Brain microvascular endothelial cell (primary cell): Measurements from ENCODE around the gene WDR45.

Experiments used
- DNase-seq: peaks from one replicate; pipeline ENCODE4 v3.0.0-alpha.2; 2020
- H3K27ac ChIP-seq: fragments of 250-450 bp; sonication (Bioruptor Pico); 2 replicates; pipeline ENCODE4 v1.5.1; 2020; ENCODE audit warnings: mild to moderate bottlenecking, moderate library complexity
- H3K27me3 ChIP-seq: fragments of 250-450 bp; sonication (Bioruptor Pico); replicated peaks from 2 replicates; pipeline ENCODE4 v1.5.1; 2020; ENCODE audit warnings: mild to moderate bottlenecking
- H3K36me3 ChIP-seq: fragments of 250-450 bp; sonication (Bioruptor Pico); replicated peaks from 2 replicates; pipeline ENCODE4 v1.5.1; 2020; ENCODE audit warnings: mild to moderate bottlenecking
- H3K4me3 ChIP-seq: 2 replicates; pipeline ENCODE4 v1.5.1; 2011; ENCODE audit warnings: low read depth, mild to moderate bottlenecking, control low read depth, low read length, moderate library complexity
- in situ Hi-C: cut with HindIII; loops from 2 replicates; pipeline ENCODE4 v1.10.0; 2017; ENCODE audit warnings: low sequenced_read_pairs, low pct_ligation_motif_present
- TF ChIP-seq, protein P1 (sequence below): IDR thresholded peaks from 2 replicates; pipeline ENCODE4 v1.5.1; 2011; ENCODE audit warnings: low read depth, mild to moderate bottlenecking, moderate library complexity, low read length, control low read depth, inconsistent platforms; ENCODE audit errors: missing control alignments

The WDR45 gene

GRCh38 chrX:49116716-49117115 lies 37.0 kb upstream of the WDR45 start:
- no peak overlapping the region for H3K27ac ChIP-seq
- TF ChIP-seq, protein P1, sequence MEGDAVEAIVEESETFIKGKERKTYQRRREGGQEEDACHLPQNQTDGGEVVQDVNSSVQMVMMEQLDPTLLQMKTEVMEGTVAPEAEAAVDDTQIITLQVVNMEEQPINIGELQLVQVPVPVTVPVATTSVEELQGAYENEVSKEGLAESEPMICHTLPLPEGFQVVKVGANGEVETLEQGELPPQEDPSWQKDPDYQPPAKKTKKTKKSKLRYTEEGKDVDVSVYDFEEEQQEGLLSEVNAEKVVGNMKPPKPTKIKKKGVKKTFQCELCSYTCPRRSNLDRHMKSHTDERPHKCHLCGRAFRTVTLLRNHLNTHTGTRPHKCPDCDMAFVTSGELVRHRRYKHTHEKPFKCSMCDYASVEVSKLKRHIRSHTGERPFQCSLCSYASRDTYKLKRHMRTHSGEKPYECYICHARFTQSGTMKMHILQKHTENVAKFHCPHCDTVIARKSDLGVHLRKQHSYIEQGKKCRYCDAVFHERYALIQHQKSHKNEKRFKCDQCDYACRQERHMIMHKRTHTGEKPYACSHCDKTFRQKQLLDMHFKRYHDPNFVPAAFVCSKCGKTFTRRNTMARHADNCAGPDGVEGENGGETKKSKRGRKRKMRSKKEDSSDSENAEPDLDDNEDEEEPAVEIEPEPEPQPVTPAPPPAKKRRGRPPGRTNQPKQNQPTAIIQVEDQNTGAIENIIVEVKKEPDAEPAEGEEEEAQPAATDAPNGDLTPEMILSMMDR = no peak
- no peak for DNase-seq
- in situ Hi-C loops = no loop called here
- H3K36me3 ChIP-seq = no peaks in the 10 kb centered on the region
- no peak overlapping the region for H3K4me3 ChIP-seq
- H3K27me3 ChIP-seq = no peaks in the 10 kb centered on the region

- Histone ChIP-seq H3K36me3 (no peaks in the 10 kb centered on the region), H3K27ac (no peak overlapping the region), H3K4me3 (no peak overlapping the region), H3K27me3 (no peaks in the 10 kb centered on the region)
- DNase-seq = no peak
- TF ChIP-seq, protein P1 = no peak
- in situ Hi-C loops = no loop called here
Observed at GRCh38 chrX:49116076-49116475, 36.4 kb upstream of the WDR45 start.

GRCh38 chrX:49111791-49112190 lies 32.1 kb upstream of the WDR45 start:
- Histone ChIP-seq H3K4me3 (no peak overlapping the region), H3K36me3 (no peaks in the 10 kb centered on the region), H3K27ac (no peak overlapping the region), H3K27me3 (no peaks in the 10 kb centered on the region)
- in situ Hi-C loops = no loop called here
- no peak for DNase-seq
- TF ChIP-seq, protein P1 = no peak

- Histone ChIP-seq H3K4me3 (no peak overlapping the region), H3K27ac (no peak overlapping the region), H3K36me3 (no peaks in the 10 kb centered on the region), H3K27me3 (no peaks in the 10 kb centered on the region)
- in situ Hi-C loops = no loop called here
- DNase-seq = no peak
- TF ChIP-seq, protein P1 = no peak
Observed at GRCh38 chrX:49110417-49110816, 30.7 kb upstream of the WDR45 start.

DNA sequence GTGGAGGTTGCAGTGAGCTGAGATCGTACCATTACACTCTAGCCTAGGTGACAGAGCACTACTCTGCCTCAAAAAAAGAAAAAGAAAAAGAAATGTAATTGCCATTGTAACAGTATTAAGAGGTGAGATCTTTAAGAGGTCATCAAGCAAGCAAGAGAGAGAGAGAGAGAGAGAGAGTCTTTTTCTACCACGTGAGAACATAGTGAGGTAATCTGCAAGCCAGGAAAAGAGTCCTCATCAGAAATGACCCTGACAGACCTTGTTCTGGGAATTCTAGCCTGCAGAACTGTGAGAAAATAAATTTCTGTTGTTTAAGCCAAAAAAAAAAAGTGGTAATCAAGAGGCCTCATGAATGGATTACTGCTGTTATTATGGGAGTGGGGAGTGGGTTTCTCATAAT lies 29.0 kb upstream of the WDR45 start:
- no peaks in the 10 kb centered on the region for H3K27me3 ChIP-seq
- DNase-seq = no peak
- in situ Hi-C loops = no loop called here
- no peak overlapping the region for H3K27ac ChIP-seq
- TF ChIP-seq, protein P1 = no peak
- H3K36me3 ChIP-seq = no peaks in the 10 kb centered on the region
- H3K4me3 ChIP-seq = no peak overlapping the region

DNA sequence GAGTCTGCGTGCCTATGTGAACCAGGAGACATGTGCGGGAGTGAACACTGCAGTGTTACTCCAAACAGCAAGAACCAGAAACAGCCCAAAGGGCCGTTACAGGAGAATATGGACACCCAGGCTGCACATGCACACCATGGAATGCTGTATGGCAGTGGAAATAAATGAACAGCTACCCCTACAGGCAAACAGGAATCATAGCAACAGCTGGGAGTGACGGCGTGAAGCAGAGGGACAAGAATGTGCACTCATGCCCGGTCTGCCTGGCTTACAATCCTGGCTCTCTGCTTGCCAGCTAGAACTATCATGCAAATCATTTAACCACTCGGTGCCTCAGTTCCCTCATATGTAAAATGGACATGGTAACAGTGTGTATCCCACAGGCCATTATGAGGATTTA lies 27.2 kb upstream of the WDR45 start:
- in situ Hi-C loops = no loop called here
- Histone ChIP-seq H3K36me3 (no peaks in the 10 kb centered on the region), H3K4me3 (no peak overlapping the region), H3K27ac (no peak overlapping the region), H3K27me3 (no peaks in the 10 kb centered on the region)
- TF ChIP-seq, protein P1 = peak; percentile 66
- peak; percentile 25 for DNase-seq
